HG02798 (cell line): ENCODE data around the gene GPS2.

ENCODE experiments used
- ATAC-seq: cut with Tn5 transposase; IDR thresholded peaks from one replicate; pipeline ENCODE4 v1.9.1; 2021; ENCODE audit warnings: mild to moderate bottlenecking; ENCODE audit not compliant: unreplicated experiment, poor library complexity

GPS2 gene

DNA sequence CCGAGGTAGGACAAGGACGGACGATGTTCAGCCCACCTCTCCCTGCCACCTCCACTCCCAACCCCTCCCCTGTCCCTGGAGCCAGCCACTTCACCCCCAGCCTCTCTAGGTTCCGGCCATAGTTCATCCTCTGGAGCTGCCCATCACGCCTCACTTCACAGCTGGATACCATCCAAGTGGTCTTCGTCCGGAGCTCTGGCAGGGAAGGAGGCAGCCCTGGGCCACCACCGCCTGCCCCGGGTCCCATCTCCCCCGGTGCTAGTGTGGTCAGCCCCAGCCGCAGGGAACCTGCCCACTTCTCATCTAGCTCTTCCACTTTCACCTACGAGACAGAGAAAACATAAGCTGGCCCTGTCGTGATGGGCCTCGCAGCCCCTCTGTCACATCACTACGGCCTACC is 6.3 kb upstream of the GPS2 start:
- no peak for ATAC-seq

DNA sequence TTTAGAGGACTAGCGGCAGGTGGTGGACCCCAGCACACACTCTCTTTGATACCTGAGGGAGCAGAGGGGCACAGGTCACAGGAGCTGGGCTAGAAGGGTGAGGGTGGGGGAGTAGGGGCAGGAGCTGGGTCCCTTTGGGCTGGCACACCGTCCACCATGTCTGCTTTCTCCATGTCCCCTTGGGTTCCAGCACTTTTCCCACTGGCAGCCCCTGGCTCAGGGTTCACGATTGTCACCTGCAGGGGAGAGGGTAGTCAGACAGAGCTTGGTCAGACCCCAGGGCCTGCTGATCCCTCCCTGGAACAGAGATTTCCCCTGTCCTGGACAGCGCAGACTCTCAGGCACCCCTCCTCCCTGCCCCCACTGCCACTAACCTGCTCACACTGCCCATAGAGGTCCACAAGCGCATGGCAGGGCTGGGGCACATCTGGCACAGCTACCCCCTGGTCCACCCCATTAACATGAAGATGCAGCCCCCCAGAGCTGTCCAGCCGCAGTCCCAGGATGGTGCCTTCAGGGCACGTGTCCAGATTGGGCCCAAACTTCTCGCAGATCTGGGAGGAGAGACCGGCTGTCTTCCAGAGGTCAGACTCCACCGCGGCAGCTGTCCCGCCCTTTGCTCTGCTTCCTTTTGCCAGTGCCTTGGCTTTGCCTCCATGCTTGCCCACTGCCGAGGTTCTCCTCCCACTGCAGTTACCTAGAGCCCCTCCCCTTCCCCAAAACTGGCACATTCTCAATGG is 3.1 kb upstream of the GPS2 start:
- no peak for ATAC-seq

DNA sequence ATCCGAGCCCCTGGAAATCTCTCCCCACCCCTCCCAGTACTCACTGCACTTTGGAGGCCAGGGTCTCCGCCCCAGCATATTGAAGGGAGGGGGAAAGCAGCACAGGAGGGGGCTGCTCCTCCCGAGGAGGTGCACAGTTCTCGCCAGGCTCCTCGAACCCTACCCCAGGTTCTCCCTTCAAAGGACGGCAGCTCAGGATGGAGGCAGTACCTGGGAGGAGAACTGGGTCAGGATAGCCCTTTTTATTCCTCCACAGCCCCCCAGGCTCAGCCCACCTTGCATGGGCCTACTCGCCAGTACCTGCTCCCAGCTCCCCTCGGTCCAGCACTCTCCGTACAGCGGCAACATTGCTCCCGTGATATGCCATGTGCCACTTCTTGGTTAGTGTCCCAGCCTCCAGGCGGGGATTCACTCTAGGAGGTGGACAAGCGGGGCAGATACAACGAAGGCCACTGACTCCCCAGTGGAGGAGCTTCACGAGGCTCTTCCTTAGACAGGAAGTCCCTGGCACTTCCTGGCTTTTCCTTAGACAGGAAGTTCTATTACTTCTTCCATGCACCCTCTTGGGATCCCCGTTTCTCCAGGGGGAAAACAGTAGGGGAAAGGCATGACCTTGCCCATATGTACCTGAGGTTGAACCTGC is 2.1 kb upstream of the GPS2 start:
- ATAC-seq = no peak

DNA sequence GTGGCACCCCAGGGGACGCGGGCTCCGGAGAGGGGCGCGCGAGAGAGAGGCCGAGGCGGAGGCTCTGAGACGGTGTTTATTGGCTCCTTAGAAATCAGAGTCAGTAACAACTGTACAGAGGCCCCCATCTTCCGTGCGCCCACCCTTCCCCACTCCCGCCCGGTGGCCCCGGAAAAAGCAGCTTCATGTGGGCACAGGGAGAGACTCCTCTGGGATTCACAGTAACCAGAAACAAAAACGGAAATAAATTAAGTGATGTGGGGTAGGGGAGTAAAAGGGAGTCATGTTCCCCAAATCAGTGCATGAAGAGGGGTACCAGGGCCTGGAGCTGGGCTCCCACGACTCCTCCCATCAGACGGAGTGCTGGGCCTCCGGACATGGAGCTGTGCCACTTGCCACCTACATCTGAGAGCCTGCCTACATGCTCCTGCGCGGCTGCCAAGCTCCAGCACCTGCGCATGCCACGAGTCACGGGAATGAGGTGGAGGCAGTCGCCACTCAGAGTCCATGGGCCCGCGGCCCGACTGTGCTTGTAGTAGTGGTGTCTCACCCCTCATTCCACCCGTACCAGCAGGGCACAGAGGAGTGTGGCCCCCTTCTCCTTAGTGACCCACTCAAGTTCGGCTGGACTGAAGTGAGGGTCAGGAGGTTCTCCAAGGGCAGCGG is 543 bp upstream of the GPS2 start:
- no peak for ATAC-seq

DNA sequence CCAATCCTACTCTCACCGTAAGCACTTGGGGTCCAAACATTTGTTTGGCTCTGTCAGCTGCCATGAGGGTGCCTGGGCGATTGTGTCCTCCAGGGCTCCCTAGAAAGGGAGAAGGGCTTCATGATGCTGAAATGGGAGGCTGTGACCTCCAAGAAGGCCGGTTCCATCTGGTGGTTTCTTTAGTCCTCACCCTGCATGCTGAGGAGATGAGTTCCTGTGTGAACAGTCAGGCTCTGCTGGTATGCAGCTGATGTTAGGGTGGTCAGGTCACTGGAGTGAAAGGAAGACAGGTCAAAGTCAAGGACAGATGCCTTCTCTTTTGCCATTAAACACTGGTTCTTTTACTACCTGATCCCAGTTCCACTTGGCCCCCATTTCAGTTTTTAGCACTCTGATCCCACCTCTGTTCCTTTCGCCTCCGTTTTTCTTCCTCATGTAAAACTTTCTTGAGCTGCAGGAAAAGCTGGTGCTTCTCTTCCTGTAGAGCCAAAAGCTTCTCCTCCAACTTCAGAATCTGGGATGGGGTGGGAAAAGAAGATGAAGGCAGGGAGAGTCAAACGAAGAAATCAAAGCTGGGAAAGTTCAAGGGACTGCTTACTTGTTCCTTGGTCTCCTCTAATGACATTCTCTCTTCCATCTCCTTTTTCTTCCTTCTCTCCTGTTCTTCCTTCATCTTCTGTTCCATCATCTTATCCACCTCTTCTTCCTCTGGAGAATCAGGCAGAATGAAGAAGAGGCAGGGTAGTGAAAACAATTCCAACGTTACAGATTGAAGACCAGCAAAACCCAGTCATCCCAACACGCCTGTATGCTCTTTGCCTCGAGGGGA is 1.1 kb downstream of the GPS2 start:
- ATAC-seq = no peak

DNA sequence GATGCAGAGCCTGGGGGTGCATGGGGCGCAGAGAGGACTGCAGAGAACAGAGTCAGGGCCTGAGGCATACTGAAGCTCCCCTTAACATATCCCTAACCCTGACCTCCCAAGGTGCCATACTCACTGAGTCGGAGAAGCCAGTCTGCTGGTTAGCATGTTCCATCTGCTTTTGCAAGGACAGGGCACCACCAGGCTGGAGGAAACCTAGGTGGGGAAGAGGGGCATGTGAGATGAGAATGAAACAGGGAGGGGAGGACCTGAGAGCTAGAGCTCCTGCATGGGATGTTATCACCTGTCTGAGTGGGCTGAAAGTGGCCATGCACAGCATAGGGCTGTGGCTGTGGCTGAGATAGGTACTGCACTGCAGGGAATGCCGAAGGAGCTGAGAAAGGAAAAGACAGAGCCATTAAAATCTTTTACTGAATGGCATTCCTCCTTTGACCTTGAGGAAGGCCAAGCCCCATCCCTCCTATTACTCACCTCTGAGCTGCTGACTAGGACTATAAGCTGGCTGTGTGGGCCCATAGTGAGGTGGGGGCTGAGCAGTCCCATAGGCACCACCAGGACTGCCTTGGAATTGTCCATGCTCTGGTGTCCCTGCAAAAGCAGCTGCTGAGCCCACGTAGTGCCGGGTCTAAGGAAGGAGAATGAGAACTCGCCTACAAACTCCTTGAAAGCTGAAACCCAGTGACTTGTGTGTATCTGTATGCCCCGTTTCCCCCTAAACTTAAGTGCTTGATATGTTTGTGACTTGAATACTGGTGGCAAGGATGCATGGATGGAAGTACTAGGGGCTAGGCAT is 1.9 kb downstream of the GPS2 start:
- no peak for ATAC-seq

DNA sequence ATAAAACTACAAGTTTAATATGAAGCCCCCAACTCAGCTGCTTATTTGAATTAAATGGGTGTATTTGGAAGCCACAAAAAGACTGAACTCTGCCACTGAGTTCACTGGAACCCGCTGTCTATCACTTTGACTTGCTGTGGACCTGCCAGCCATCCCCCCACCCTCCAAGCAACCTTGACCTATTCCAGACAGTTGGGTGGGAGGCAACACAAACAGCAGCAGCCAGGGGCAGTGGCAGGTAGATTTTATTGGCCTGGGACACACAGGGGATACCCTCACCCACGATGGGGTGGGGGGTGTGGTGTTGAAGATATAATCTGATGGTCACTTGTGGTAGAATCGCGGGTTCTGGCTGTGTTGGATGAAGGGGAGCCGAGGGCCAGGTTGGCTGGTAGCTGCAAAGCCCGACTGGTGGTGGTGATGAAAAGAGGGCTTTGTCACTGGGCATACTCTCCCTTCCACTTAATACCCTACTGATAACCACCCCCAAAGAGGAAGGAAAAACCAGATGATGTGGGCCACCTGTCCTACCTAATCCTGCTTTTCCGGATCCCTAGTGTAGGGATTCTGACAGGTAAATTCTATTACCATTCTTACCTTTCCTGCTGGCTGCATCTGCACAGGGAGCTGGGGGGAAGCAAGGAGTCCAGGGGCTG is 2.6 kb downstream of the GPS2 start:
- ATAC-seq = no peak

DNA sequence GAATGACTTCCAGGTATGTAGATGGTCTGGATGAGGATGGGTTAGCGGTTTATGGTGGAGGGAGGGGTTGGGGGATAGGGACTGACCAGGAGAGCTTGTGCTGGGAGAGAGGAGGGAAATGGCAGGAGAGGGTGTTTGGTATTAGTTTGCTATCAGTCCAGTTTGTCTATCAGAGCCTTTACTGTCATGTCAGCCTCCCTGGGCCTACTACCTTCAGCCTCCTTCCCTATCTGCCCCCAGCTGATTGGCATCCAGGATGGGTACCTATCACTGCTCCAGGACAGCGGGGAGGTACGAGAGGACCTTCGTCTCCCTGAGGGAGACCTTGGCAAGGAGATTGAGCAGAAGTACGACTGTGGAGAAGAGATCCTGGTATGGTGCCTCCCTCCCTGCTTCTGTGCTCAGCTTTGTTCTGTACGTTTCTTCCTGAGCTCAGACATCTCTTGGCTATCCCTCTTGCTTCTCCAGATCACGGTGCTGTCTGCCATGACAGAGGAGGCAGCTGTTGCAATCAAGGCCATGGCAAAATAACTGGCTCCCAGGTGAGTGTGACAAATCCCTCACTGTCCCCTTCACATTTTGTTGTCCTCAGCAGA is 4.0 kb downstream of the GPS2 start:
- no peak for ATAC-seq

DNA sequence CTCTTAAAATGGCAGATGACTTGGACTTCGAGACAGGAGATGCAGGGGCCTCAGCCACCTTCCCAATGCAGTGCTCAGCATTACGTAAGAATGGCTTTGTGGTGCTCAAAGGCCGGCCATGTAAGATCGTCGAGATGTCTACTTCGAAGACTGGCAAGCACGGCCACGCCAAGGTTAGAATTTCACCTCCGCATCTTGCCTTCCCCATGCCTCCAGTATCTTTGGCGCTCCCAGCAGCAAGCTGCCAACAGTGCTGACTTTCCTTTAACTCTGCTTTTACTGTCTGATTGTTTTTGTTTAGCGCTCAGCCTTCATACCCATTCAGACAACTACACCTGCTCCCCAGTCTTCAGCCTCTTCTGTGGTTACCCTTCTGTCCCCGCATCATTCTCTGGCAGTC is 5.5 kb downstream of the GPS2 start:
- ATAC-seq = no peak

DNA sequence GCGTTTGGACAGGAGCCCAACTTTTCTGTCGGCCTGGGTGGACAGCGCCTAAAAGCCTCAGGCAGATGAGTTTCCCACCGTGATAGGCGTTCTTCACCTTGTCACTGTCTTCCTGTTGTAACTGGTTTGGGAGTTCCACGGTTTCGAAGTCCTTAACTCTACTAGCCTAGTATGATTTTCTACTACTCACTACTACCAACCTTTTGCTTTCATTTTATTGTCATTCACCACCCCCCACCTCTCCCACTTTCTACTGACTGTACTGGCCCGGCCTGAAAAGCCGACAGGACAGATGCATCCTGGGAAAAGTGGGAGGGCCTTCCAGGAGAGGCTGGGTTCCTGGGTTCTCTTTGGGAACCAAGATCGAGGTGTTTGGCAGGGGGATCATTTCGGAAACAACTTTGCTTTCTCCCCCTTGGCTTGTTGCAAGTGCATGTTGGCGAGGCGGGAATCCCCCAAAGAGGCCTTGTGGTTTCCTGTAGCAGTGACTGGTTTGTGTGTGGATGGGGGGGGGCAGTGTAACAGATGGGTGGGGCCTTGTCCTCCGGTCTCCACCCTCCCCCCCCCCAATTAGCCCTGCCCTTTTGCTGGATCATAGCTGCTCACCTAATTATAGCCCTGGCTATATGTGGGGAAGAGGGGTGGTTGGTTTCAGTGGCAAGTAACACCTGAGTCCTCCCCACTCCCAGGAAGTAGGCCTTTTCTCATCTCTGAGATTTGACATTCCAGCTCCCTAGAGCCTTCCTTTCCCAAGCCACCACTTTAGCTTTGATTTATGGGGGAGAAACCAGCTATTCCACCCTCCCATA is 6.3 kb downstream of the GPS2 start:
- peak; percentile 23 for ATAC-seq

DNA sequence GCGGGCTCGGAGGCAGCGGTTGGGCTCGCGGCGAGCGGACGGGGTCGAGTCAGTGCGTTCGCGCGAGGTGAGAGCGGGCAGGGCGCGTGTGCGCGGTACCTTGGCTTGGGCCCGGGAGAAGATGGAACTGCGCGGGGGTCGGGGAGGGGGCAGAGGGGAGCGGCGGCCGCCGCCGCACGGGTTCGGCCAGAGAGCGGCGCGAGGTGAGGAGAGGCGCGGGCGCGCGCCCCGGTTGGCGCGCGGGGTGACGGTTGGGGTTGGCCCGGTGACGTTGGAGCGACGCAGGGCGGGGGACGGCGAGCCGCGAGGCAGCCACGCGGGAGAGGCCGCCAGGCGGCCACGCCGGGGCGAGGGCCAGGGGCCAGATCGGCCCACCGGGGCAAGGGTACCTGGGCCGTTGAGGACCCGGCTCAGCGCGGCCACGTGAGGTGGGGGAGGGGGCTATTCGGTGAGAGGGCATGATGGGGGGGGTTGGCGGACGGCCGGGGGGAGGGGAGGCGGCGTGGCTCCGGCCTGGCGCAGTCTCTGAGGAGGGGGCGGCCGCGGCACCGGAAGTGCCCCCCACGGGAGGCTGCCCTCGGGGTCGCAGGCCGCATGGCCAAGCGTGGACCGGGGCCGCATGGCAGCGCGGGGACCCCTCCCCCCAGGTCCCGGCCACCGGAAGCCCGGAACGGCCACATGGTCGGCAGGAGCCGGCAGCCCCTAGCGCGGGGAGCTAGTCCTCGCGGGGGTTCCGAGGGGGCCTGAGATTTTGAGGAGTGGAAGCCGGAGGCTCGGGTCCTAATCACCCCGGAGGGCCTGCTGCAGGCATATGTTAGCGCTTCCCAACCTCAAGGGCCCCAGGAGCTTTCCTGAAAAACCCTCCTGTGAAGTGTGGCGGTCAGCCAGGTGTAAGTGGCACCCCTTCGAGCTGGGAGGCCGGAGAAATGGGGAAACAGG is 7.2 kb downstream of the GPS2 start:
- ATAC-seq = peak; percentile 4

DNA sequence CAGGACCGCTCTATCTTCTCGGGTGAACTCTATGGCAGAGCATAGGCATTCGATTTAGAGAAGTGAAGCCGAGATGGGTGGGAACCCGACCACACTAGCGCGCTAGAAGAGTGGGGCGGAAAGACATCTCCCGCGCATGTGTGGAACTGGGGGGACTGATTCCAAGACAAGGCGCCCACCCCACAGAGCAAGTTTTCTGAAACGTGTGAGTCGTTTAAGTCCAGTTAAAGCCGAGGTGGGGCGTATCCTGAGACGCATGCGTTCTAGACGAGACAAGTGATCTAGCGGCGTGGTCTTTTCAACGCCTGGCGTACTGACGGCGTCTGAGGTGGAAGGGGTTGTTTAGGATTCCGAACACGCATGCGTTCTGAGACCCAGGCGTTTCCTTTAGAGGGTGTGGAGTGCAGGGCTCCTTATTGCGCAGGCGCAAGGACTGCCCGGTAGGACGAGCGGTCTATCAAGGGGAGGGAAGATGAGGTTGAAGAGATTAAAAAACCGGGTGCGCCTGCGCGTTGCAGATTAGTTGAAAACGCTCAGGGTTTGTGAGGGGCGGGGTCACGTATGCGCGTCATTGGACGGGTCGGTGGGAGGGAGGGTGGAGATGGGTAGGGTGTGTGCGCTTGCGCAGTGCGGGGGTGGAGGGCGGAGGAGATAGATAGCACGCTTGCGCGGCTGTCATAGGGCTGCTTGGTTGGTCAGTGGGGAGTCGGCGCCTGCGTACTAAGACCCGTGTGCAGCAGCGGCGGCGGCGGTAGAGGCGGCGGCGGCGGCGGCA is 8.1 kb downstream of the GPS2 start, which contains the start of gene EIF5A:
TSS of gene EIF5A (plus strand) at position 718 of the 775 bp plus-strand sequence. CDS start 2,008 bp downstream, outside the sequence.
- peak; percentile 79 for ATAC-seq

DNA sequence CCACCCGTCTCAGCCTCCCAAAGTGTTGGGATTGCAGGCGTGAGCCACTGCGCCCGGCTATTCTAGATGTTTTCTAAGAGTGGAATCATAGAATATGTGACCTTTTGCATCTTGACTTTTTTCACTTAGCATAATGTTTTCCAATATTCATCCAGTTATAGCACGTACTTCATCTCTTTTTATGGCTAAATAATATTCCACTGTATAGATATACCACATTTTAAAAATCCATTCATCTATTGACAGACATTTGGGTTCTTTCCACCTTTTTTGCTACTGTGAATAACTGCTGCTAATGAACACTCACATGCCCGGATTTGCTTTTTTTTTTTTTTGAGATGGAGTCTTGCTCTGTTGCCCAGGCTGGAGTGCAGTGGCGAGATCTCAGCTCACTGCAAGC is 11.0 kb downstream of the GPS2 start:
- no peak for ATAC-seq

DNA sequence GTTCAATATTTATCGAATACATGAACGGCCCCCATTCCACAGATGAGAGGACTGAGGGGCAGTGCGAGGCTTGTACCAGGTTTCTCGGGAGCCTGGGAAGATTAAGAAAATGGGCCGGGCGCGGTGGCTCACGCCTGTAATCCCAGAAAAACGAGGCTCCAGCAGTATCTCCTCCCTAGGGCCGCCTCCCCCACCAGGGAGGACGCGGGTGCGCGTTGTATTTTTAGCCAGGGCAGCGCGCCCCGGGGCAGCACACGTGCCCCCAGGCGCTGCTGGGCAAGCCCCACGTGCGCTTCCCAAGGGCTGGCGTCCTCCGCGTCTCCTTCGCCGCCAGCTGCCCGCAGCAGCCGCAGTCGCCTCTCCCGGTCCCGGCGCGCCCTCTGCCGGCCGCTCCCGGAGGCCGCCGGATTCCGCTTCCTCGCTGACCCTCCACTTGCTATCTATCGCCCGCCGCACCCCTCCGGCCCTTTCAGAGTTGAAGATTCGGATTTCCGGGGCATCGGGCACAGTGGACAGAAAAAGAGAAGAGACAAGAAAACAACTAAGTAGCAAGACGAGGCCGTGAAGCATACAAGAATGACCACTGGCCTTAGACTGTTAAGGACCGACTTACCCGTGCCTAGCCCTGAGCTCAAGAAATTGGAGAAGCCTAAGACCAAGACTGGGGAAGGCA is 18.8 kb downstream of the GPS2 start:
- peak; percentile 55 for ATAC-seq

DNA sequence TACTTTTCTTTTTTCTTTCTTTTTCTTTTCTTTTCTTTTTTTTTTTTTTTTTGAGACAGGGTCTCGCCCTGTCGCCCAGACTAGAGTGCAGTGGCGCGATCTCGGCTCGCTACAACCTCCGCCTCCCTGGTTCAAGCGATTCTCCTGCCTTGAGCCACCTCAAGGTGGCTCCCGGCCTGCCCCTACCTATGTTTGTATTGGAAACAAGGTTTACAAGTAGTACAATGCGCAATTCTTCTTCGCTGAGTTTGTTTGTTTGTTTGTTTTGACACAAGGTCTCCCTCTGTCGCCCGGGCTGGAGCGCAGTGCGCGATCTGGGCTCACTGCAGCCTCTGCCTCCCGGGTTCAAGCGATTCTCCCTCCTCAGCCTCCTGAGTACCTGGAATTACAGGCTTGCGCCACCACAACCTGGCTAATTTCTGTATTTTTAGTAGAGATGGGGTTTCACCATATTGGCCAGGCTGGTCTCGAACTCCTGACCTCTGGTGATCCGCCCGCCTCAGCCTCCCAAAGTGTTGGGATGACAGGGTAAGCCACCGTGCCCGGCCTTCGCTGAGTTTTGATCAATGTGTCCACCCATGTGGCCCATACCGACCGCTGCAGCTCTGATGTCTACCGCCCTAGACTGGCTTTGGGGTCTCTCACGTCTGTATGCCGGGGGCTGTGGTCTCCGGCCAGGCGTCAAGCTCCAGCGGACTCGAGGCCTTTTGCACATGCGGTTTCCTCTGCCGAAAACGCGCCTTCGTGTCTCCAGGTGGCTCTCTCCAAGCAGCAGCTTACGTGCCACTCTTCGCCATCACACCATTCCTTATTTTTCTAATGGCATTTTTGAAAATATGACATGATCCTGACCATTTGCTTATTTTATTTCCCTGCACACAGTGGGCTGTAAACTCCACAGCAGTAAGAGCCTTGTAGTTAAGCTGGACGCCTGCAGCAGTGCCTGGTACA is 19.7 kb downstream of the GPS2 start:
- no peak for ATAC-seq
